ENCODE data around the gene JMJD6. TPM values are rescaled to one million over a fixed set of nuclear protein-coding genes. Genes with fewer than 3 reads are reported as not detected.

The JMJD6 gene
- total and polyA plus RNA-seq, 2 of the 8 experiments (the other 6 are each of a cell fraction or from before 2014, with no cell fraction given), result 8.6 to 18.6 TPM

- peak in 1 of 2 experiments; percentile 22; a peak in 2 of 3 replicates for TF ChIP-seq POLR2A (IDR thresholded peaks at IDR 0.05; ENCODE audit: control extremely low read depth in 1 of 2, low read depth in 2 of 2, low read length in 2 of 2)
- TF ChIP-seq, protein P1, sequence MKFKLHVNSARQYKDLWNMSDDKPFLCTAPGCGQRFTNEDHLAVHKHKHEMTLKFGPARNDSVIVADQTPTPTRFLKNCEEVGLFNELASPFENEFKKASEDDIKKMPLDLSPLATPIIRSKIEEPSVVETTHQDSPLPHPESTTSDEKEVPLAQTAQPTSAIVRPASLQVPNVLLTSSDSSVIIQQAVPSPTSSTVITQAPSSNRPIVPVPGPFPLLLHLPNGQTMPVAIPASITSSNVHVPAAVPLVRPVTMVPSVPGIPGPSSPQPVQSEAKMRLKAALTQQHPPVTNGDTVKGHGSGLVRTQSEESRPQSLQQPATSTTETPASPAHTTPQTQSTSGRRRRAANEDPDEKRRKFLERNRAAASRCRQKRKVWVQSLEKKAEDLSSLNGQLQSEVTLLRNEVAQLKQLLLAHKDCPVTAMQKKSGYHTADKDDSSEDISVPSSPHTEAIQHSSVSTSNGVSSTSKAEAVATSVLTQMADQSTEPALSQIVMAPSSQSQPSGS (IDR thresholded peaks at IDR 0.05; ENCODE audit: low read length), result no peak
- no peak for TF ChIP-seq SRF (IDR thresholded peaks at IDR 0.05; ENCODE audit: low read depth, low read length)
- peak; percentile 18 for TF ChIP-seq TAF7 (optimal IDR thresholded peaks at IDR 0.05; ENCODE audit: borderline replicate concordance, low read depth, low read length)
- TF ChIP-seq, protein P2, sequence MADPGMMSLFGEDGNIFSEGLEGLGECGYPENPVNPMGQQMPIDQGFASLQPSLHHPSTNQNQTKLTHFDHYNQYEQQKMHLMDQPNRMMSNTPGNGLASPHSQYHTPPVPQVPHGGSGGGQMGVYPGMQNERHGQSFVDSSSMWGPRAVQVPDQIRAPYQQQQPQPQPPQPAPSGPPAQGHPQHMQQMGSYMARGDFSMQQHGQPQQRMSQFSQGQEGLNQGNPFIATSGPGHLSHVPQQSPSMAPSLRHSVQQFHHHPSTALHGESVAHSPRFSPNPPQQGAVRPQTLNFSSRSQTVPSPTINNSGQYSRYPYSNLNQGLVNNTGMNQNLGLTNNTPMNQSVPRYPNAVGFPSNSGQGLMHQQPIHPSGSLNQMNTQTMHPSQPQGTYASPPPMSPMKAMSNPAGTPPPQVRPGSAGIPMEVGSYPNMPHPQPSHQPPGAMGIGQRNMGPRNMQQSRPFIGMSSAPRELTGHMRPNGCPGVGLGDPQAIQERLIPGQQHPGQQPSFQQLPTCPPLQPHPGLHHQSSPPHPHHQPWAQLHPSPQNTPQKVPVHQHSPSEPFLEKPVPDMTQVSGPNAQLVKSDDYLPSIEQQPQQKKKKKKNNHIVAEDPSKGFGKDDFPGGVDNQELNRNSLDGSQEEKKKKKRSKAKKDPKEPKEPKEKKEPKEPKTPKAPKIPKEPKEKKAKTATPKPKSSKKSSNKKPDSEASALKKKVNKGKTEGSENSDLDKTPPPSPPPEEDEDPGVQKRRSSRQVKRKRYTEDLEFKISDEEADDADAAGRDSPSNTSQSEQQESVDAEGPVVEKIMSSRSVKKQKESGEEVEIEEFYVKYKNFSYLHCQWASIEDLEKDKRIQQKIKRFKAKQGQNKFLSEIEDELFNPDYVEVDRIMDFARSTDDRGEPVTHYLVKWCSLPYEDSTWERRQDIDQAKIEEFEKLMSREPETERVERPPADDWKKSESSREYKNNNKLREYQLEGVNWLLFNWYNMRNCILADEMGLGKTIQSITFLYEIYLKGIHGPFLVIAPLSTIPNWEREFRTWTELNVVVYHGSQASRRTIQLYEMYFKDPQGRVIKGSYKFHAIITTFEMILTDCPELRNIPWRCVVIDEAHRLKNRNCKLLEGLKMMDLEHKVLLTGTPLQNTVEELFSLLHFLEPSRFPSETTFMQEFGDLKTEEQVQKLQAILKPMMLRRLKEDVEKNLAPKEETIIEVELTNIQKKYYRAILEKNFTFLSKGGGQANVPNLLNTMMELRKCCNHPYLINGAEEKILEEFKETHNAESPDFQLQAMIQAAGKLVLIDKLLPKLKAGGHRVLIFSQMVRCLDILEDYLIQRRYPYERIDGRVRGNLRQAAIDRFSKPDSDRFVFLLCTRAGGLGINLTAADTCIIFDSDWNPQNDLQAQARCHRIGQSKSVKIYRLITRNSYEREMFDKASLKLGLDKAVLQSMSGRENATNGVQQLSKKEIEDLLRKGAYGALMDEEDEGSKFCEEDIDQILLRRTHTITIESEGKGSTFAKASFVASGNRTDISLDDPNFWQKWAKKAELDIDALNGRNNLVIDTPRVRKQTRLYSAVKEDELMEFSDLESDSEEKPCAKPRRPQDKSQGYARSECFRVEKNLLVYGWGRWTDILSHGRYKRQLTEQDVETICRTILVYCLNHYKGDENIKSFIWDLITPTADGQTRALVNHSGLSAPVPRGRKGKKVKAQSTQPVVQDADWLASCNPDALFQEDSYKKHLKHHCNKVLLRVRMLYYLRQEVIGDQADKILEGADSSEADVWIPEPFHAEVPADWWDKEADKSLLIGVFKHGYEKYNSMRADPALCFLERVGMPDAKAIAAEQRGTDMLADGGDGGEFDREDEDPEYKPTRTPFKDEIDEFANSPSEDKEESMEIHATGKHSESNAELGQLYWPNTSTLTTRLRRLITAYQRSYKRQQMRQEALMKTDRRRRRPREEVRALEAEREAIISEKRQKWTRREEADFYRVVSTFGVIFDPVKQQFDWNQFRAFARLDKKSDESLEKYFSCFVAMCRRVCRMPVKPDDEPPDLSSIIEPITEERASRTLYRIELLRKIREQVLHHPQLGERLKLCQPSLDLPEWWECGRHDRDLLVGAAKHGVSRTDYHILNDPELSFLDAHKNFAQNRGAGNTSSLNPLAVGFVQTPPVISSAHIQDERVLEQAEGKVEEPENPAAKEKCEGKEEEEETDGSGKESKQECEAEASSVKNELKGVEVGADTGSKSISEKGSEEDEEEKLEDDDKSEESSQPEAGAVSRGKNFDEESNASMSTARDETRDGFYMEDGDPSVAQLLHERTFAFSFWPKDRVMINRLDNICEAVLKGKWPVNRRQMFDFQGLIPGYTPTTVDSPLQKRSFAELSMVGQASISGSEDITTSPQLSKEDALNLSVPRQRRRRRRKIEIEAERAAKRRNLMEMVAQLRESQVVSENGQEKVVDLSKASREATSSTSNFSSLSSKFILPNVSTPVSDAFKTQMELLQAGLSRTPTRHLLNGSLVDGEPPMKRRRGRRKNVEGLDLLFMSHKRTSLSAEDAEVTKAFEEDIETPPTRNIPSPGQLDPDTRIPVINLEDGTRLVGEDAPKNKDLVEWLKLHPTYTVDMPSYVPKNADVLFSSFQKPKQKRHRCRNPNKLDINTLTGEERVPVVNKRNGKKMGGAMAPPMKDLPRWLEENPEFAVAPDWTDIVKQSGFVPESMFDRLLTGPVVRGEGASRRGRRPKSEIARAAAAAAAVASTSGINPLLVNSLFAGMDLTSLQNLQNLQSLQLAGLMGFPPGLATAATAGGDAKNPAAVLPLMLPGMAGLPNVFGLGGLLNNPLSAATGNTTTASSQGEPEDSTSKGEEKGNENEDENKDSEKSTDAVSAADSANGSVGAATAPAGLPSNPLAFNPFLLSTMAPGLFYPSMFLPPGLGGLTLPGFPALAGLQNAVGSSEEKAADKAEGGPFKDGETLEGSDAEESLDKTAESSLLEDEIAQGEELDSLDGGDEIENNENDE (IDR thresholded peaks at IDR 0.05; ENCODE audit: insufficient replicate concordance, low read length), result no peak
- peak; percentile 70 for TF ChIP-seq RBBP5 (IDR thresholded peaks at IDR 0.05; ENCODE audit: borderline replicate concordance, low read depth, low read length)
These were observed 10.1 kb upstream of the JMJD6 start (continued) for GRCh38 chr17:76736349-76737081.

Measured in H1 (cell line).